Breast epithelium (tissue), 3 donors: Measurements from ENCODE around the gene ZNF304.

ENCODE experiments used
- CTCF ChIP-seq, 3 donors: fragments of 450-650 bp; IDR thresholded peaks; one replicate each; pipeline ENCODE4 v1.5.1; 2016 to 2017; ENCODE audit warnings: antibody characterized with exemption in 3 of 3, mild to moderate bottlenecking in 3 of 3, moderate library complexity in 3 of 3
- POLR2A ChIP-seq: fragments of 450-650 bp; IDR thresholded peaks from one replicate; pipeline ENCODE4 v1.6.1; 2016; ENCODE audit warnings: antibody characterized with exemption, mild to moderate bottlenecking, moderate library complexity

DNA sequence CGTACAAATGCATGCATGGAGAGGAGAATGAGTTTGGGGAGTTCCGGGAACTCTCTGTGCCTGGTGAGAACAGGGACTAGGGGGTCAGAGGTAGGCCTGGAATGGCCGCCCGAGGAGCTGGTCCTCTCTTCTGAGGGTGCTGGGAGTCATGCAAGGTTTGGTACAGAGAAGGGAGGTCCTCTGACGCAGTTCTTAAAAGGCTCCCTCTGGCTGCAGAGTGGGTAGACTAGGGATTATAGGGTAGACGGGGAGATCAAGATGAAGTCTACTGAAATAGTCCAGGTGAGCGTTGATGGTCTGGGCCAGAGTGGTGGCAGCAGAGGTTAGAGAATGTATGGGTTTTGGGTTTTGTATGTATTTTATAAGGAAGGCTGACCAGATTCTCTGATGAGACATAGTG is 796 bp downstream of the ZNF304 start:
- no peak for TF ChIP-seq CTCF (IDR thresholded peaks at IDR 0.05)
- no peak for TF ChIP-seq POLR2A
